GM23248 (cell line): ENCODE measurements around the gene KLC1. TPM values are rescaled to one million over a fixed set of nuclear protein-coding genes. Genes with fewer than 3 reads are reported as not detected.
A peak's percentile ranks its signal among the peaks of the same experiment; 100 is the strongest.

Source experiments
- DNase-seq: peaks from one replicate; pipeline ENCODE4 v3.0.0-alpha.2; 2015
- H2AFZ ChIP-seq: fragments of 200-600 bp; sonication (generic); 2 replicates; pipeline ENCODE4 v1.6.1; 2016; ENCODE audit warnings: antibody characterized with exemption
- H3F3A ChIP-seq: fragments of 200-600 bp; sonication (generic); 2 replicates; pipeline ENCODE4 v1.6.1; 2016; ENCODE audit warnings: mild to moderate bottlenecking, antibody characterized with exemption, mixed run types; ENCODE audit not compliant: insufficient read depth
- H3K27ac ChIP-seq: fragments of 200-600 bp; sonication (generic); 2 replicates; pipeline ENCODE4 v1.5.1; 2016; ENCODE audit warnings: mild to moderate bottlenecking
- H3K27me3 ChIP-seq: fragments of 200-600 bp; sonication (generic); replicated peaks from 2 replicates; pipeline ENCODE4 v1.6.1; 2016; ENCODE audit warnings: mild to moderate bottlenecking; ENCODE audit not compliant: insufficient read depth
- H3K36me3 ChIP-seq: fragments of 200-600 bp; sonication (generic); 2 replicates; pipeline ENCODE4 v1.6.1; 2016; ENCODE audit warnings: low read depth, mild to moderate bottlenecking
- H3K4me1 ChIP-seq: fragments of 200-600 bp; sonication (generic); 2 replicates; pipeline ENCODE4 v1.6.1; 2016; ENCODE audit warnings: mild to moderate bottlenecking; ENCODE audit not compliant: insufficient read depth
- H3K4me2 ChIP-seq: fragments of 200-600 bp; sonication (generic); one replicate; pipeline ENCODE4 v1.6.1; 2016; ENCODE audit warnings: mild to moderate bottlenecking; ENCODE audit not compliant: unreplicated experiment
- H3K4me3 ChIP-seq: fragments of 200-600 bp; sonication (generic); 2 replicates; pipeline ENCODE4 v1.5.1; 2016; ENCODE audit warnings: mild to moderate bottlenecking
- H3K79me2 ChIP-seq: fragments of 200-600 bp; sonication (generic); 2 replicates; pipeline ENCODE4 v1.6.1; 2016; ENCODE audit warnings: mild to moderate bottlenecking; ENCODE audit not compliant: insufficient read depth
- H3K9ac ChIP-seq: fragments of 200-600 bp; sonication (generic); 2 replicates; pipeline ENCODE4 v1.6.1; 2016; ENCODE audit warnings: mild to moderate bottlenecking
- H3K9me2 ChIP-seq: fragments of 200-600 bp; sonication (generic); 2 replicates; pipeline ENCODE4 v1.6.1; 2016; ENCODE audit warnings: mixed run types, mild to moderate bottlenecking, moderate library complexity; ENCODE audit not compliant: insufficient read depth
- H3K9me3 ChIP-seq: fragments of 200-600 bp; sonication (generic); one replicate; pipeline ENCODE4 v1.6.1; 2017; ENCODE audit warnings: low read depth
- H4K20me1 ChIP-seq: fragments of 200-600 bp; sonication (generic); 2 replicates; pipeline ENCODE4 v1.6.0; 2016; ENCODE audit not compliant: insufficient read depth
- EZH2 ChIP-seq: fragments of 200-600 bp; sonication (generic); IDR thresholded peaks from 2 replicates; pipeline ENCODE4 v1.6.1; 2018; ENCODE audit warnings: antibody characterized with exemption, mild to moderate bottlenecking; ENCODE audit not compliant: insufficient read depth, poor library complexity, severe bottlenecking
- EZH2phosphoT487 ChIP-seq: fragments of 200-600 bp; sonication (generic); IDR thresholded peaks from 2 replicates; pipeline ENCODE4 v1.6.1; 2018; ENCODE audit warnings: antibody characterized with exemption, moderate library complexity, mild to moderate bottlenecking, low read depth; ENCODE audit not compliant: insufficient read depth
- WGBS, 2 experiments: methylation state at CpG; one replicate each; pipeline ENCODE4 v1.1.6; 2015 to 2017; ENCODE audit warnings: low lambda C conversion rate in 2 of 2, low coverage in 1 of 2; ENCODE audit errors: missing lambda C conversion rate in 2 of 2; 5-methylcytosine and 5-hydroxymethylcytosine counted together
- in situ Hi-C: fragments of 300-500 bp; cut with MboI; formaldehyde crosslinking; loops from 2 replicates; pipeline ENCODE4 v1.15.0; 2020
- polyA plus RNA-seq: library from polyadenylated mRNA; unstranded; fragments of >200 nt; fragmentation: Nextera tagmentation; extraction: Ambion mirVana; gene quantifications from 2 replicates; pipeline ENCODE4 v1.2.1, GENCODE V29; 2016
- total RNA-seq: library from RNA; depleted of rRNA; stranded (reverse); fragments of >200 nt; shearing (Covaris generic); gene quantifications from 2 replicates; pipeline ENCODE4 v1.2.3, GENCODE V29; 2014

Gene KLC1
- total and polyA plus RNA-seq, 2 experiments from 2014 or later, result 184 to 410 TPM

DNA sequence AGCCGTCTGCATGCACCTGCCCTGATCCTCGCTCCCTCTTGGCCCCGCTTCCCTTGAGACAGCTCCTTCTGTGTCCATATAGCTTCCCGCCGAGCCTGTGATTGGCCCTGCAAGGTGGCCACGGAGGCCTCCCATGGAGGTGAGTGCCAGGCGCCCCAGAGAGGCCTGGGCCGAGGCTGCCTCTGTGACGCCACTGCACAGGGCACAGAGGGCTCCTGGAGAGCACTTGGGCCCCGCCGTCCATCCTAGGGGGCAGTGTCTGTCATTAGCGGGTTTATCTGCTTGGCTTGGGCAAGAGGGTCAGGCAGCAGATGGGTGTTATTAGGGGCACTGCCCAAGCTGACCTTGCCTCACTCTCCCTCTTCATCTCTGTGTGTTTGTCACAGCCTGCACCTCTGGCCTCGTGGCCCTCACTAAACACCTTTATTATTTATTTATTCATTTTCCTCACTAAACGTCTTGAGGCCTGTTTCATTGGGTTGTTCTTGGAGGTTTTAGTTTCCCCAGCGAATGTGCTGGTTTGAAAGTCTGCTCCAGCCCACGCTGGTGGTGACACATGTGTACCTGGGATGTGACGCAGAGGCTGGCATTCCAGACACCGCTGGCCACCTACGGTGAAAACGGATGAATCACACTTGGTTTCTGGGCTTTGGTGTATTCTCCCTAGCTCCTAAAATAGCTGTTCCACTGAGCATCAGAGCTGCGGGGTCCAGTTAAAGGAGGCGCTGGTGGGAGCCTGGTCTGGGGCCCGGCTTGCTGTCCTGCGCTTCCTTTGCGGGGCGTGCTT lies 92.5 kb downstream of the KLC1 start:
- peaks cover 100% of the 10 kb centered on the region for H3K79me2 ChIP-seq
- H3K9me3 ChIP-seq, result no peaks in the 10 kb centered on the region
- peak; percentile 84 for DNase-seq
- H3K27me3 ChIP-seq, result no peaks in the 10 kb centered on the region
- peaks cover 41% of the 10 kb centered on the region for H3K4me1 ChIP-seq
- TF ChIP-seq EZH2, result no peak
- no peak for TF ChIP-seq EZH2phosphoT487
- WGBS, 2 experiments, result 74 to 76% methylated on average over 26 of the region's 26 CpGs
- H3K27ac ChIP-seq, result peak overlapping the region; percentile 56
- H3K9ac ChIP-seq, result peak overlapping the region; percentile 27; the same call in 1 of the 2 replicates
- no peaks in the 10 kb centered on the region for H3K9me2 ChIP-seq
- no peaks in the 10 kb centered on the region for H3K36me3 ChIP-seq
- H4K20me1 ChIP-seq, result no peaks in the 10 kb centered on the region; the same call in 1 of the 2 replicates
- H3K4me2 ChIP-seq, result peak overlapping the region; percentile 51
- no peaks in the 10 kb centered on the region for H3F3A ChIP-seq
- in situ Hi-C loops, result no loop called here
- H3K4me3 ChIP-seq, result no peak overlapping the region
- H2AFZ ChIP-seq, result no peak overlapping the region

DNA sequence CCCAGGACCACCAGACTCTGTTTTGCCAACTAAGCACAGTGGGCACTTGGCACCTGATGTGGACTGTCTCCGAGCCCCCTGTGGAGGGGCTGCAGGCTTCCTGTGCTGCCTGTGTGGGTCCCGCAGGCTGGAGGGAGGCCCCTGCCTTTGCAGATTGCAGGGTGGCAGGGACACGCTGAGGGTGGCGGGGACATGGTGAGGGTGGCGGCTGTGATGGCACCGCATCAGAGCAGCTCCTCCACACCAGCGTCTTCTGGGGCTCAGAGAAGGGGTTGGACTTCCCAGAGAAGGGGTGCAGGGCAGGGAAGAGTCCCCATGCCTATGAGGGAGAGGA lies 94.7 kb downstream of the KLC1 start:
- Histone ChIP-seq H3K4me1 (peaks cover 31% of the 10 kb centered on the region), H3K9ac (peak overlapping the region; percentile 30; the same call in 1 of the 2 replicates), H3F3A (no peaks in the 10 kb centered on the region), H4K20me1 (no peaks in the 10 kb centered on the region; the same call in 1 of the 2 replicates), H3K4me2 (no peak overlapping the region), H3K9me3 (no peaks in the 10 kb centered on the region), H3K9me2 (no peaks in the 10 kb centered on the region), H3K4me3 (no peak overlapping the region), H2AFZ (no peak overlapping the region), H3K27ac (peak overlapping the region; percentile 23; the same call in 1 of the 2 replicates), H3K79me2 (peaks cover 91% of the 10 kb centered on the region), H3K27me3 (no peaks in the 10 kb centered on the region), H3K36me3 (no peaks in the 10 kb centered on the region)
- TF ChIP-seq EZH2phosphoT487, result no peak
- no peak for TF ChIP-seq EZH2
- no peak for DNase-seq
- in situ Hi-C loops, result no loop called here
- 61 to 67% methylated on average over 7 of the region's 7 CpGs for WGBS, 2 experiments

DNA sequence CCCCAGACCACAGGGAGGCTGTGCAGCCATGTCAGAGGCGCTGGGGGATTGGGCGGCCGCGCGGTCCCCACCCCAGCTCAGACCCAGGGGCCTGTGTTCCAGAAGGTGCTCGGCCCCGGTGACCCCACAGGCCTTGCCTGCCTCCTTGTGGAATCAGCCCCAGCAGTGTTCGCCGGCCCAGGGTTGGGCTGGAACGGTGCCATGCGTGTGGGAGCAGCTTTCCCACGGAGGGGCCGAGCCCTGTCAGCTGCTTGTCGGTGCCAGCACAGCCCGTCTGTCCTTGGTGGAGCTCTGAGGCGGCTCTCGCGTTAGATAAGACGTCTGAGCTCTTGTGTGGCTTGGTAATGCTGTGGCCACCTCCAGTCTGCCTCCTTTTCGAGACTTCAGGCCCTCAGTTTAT lies 95.1 kb downstream of the KLC1 start:
- Histone ChIP-seq H3K9me3 (no peaks in the 10 kb centered on the region), H3K4me1 (peaks cover 28% of the 10 kb centered on the region), H4K20me1 (no peaks in the 10 kb centered on the region; the same call in 1 of the 2 replicates), H3K27ac (no peak overlapping the region), H3K79me2 (peaks cover 87% of the 10 kb centered on the region), H3K36me3 (no peaks in the 10 kb centered on the region), H3K9me2 (no peaks in the 10 kb centered on the region), H3K4me2 (no peak overlapping the region), H3K9ac (peak overlapping the region; percentile 30), H3K4me3 (no peak overlapping the region), H3F3A (no peaks in the 10 kb centered on the region), H2AFZ (no peak overlapping the region), H3K27me3 (no peaks in the 10 kb centered on the region)
- WGBS, 2 experiments, result 47 to 48% methylated on average over 20 of the region's 20 CpGs
- peak; percentile 74 for DNase-seq
- in situ Hi-C loops, result no loop called here
- TF ChIP-seq EZH2 (no peak), EZH2phosphoT487 (no peak)

DNA sequence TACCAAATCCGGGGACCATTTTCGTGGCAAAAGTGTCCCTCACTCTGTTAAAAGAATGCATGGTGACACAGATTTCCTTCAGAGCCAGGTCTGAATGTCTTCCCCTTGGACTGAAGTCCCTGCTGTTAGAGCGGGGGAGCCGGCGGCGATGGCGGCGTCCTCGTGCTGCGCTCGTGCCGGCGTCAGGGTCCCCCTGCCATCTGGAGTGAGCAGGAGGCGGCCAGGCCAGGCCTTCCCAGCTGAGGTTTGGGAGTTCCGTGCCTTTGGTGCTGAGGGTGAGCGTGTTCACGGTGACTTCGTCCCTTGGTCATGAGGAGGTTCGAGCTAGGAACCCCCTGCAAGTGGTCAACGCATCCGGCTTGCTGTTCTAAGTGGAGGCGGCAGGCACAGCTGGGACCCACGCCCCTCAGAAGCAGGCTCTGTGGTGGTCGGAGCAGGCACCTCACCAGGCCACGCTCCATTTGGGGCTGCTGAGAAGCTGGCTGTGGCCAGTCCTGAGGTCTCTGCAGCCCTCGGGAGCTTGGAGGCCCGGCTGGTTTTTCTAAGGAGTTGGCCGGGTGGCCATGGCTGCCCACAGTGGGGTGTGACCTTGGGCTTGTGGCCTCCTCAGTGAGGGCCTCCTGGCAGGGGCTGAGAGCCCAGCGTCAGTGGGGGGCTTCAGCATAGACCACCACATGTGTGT lies 96.1 kb downstream of the KLC1 start:
- no peak for TF ChIP-seq EZH2
- TF ChIP-seq EZH2phosphoT487, result no peak
- Histone ChIP-seq H3K9me3 (no peaks in the 10 kb centered on the region), H3K4me1 (peaks cover 28% of the 10 kb centered on the region), H3K79me2 (peaks cover 77% of the 10 kb centered on the region), H2AFZ (no peak overlapping the region), H3F3A (no peaks in the 10 kb centered on the region), H3K4me2 (no peak overlapping the region), H3K9ac (no peak overlapping the region), H3K36me3 (peaks cover 4% of the 10 kb centered on the region; the same call in 1 of the 2 replicates), H4K20me1 (no peaks in the 10 kb centered on the region; the same call in 1 of the 2 replicates), H3K4me3 (no peak overlapping the region), H3K27ac (no peak overlapping the region), H3K27me3 (no peaks in the 10 kb centered on the region), H3K9me2 (no peaks in the 10 kb centered on the region)
- 94 to 96% methylated on average over 28 to 29 of the region's 29 CpGs for WGBS, 2 experiments
- DNase-seq, result no peak
- in situ Hi-C loops, result no loop called here
